IMR-90 (cell line): ENCODE data around the gene GRAMD1A. TPM values are rescaled to one million over a fixed set of nuclear protein-coding genes. Genes with fewer than 3 reads are reported as not detected.

Experiments
- ATAC-seq: fragments of 200-7000 bp; cut with Tn5 transposase; 2 replicates; pipeline ENCODE4 v1.9.1; 2020; ENCODE audit warnings: low read depth, mild to moderate bottlenecking, moderate library complexity
- BruUV-seq: library from RNA; stranded (reverse); fragments of 400-500 nt; replicated peaks from 2 replicates; lab custom pipeline; 2021; lab: Mats Ljungman, UMichigan
- CTCF ChIA-PET: fragments of 300-600 bp; formaldehyde crosslinking; extraction: SDS; loops from one replicate; lab custom pipeline; 2021; ENCODE audit warnings: antibody characterized with exemption; lab: Yijun Ruan, JAX
- POLR2A ChIA-PET: fragments of 300-600 bp; sonication (Branson Sonifier 250); formaldehyde crosslinking; loops from one replicate; lab custom pipeline; 2022; ENCODE audit warnings: antibody characterized with exemption; ENCODE audit not compliant: unreplicated experiment; lab: Charles Lee
- DNase-seq: peaks from one replicate; pipeline ENCODE4 v3.0.0; 2013
- H2AFZ ChIP-seq: replicated peaks from 2 replicates; pipeline ENCODE3; 2013; ENCODE audit warnings: low read length, mild to moderate bottlenecking; ENCODE audit not compliant: poor library complexity
- H2AK5ac ChIP-seq: 2 replicates; pipeline ENCODE4 v1.6.1; 2013; ENCODE audit warnings: low read depth, low read length, inconsistent platforms
- H2AK9ac ChIP-seq: replicated peaks from 2 replicates; pipeline ENCODE3; 2013; ENCODE audit warnings: mild to moderate bottlenecking, low read depth, low read length, moderate library complexity; ENCODE audit not compliant: poor library complexity
- H2BK120ac ChIP-seq: 2 replicates; pipeline ENCODE4 v1.6.1; 2013; ENCODE audit warnings: low read depth, low read length, inconsistent platforms
- H2BK15ac ChIP-seq: 3 replicates; pipeline ENCODE4 v1.6.1; 2013; ENCODE audit warnings: low read depth, low read length, inconsistent platforms
- H2BK20ac ChIP-seq: 2 replicates; pipeline ENCODE4 v1.6.1; 2013; ENCODE audit warnings: low read depth, mild to moderate bottlenecking, inconsistent platforms, low read length, moderate library complexity
- H2BK5ac ChIP-seq: 2 replicates; pipeline ENCODE4 v1.6.1; 2013; ENCODE audit warnings: mild to moderate bottlenecking, low read depth, low read length, inconsistent platforms; ENCODE audit not compliant: poor library complexity, severe bottlenecking
- H3K14ac ChIP-seq: replicated peaks from 2 replicates; pipeline ENCODE4 v1.6.1; 2013; ENCODE audit warnings: low read depth, low read length, inconsistent platforms
- H3K18ac ChIP-seq: 2 replicates; pipeline ENCODE4 v1.6.1; 2013; ENCODE audit warnings: low read depth, low read length, control low read depth
- H3K23ac ChIP-seq: 2 replicates; pipeline ENCODE4 v1.6.1; 2013; ENCODE audit warnings: low read depth, low read length, inconsistent platforms
- H3K27ac ChIP-seq: 2 replicates; pipeline ENCODE4 v1.5.1; 2013; ENCODE audit warnings: mild to moderate bottlenecking, control low read depth, low read length; ENCODE audit not compliant: insufficient read depth
- H3K27me3 ChIP-seq: 2 replicates; pipeline ENCODE4 v1.6.1; 2013; ENCODE audit warnings: low read length; ENCODE audit not compliant: control insufficient read depth, insufficient read depth
- H3K36me3 ChIP-seq: 2 replicates; pipeline ENCODE4 v1.6.1; 2013; ENCODE audit warnings: low read length, mixed read lengths; ENCODE audit not compliant: control insufficient read depth, insufficient read depth
- H3K4ac ChIP-seq: 2 replicates; pipeline ENCODE4 v1.6.1; 2013; ENCODE audit warnings: low read depth, low read length, inconsistent platforms
- H3K4me1 ChIP-seq: 2 replicates; pipeline ENCODE4 v1.6.1; 2013; ENCODE audit warnings: low read length, mixed read lengths; ENCODE audit not compliant: control insufficient read depth, insufficient read depth
- H3K4me2 ChIP-seq: 2 replicates; pipeline ENCODE4 v1.6.1; 2013; ENCODE audit warnings: low read depth, mild to moderate bottlenecking, control low read depth, low read length, moderate library complexity
- H3K4me3 ChIP-seq: 2 replicates; pipeline ENCODE4 v1.5.1; 2013; ENCODE audit warnings: low read depth, mild to moderate bottlenecking, control low read depth, low read length, moderate library complexity; ENCODE audit not compliant: insufficient read depth
- H3K56ac ChIP-seq: 2 replicates; pipeline ENCODE4 v1.6.1; 2013; ENCODE audit warnings: low read length, inconsistent platforms; ENCODE audit not compliant: insufficient read depth; ENCODE audit errors: extremely low read depth
- H3K79me1 ChIP-seq, 2 experiments: 2 replicates each; pipeline ENCODE4 v1.6.1; 2013; ENCODE audit warnings: low read length in 2 of 2, inconsistent platforms in 1 of 2, low read depth in 1 of 2
- H3K9ac ChIP-seq: 2 replicates; pipeline ENCODE4 v1.6.1; 2013; ENCODE audit warnings: low read depth, low read length, control low read depth
- H3K9me1 ChIP-seq: 2 replicates; pipeline ENCODE4 v1.6.1; 2013; ENCODE audit warnings: low read length, inconsistent platforms; ENCODE audit not compliant: insufficient read depth
- H3K9me3 ChIP-seq: 2 replicates; pipeline ENCODE4 v1.6.1; 2013; ENCODE audit warnings: low read length; ENCODE audit not compliant: control insufficient read depth, insufficient read depth
- H4K20me1 ChIP-seq: 2 replicates; pipeline ENCODE4 v1.6.1; 2013; ENCODE audit warnings: low read length, inconsistent platforms; ENCODE audit not compliant: insufficient read depth
- H4K5ac ChIP-seq: 2 replicates; pipeline ENCODE4 v1.6.1; 2013; ENCODE audit warnings: mild to moderate bottlenecking, low read depth, low read length, control low read depth
- H4K8ac ChIP-seq, 2 experiments: 2 replicates each; pipeline ENCODE4 v1.6.1; 2013; ENCODE audit warnings: low read depth in 2 of 2, low read length in 2 of 2, control low read depth in 1 of 2, inconsistent platforms in 1 of 2
- H4K91ac ChIP-seq: 2 replicates; pipeline ENCODE4 v1.6.1; 2013; ENCODE audit warnings: low read depth, low read length, inconsistent platforms; ENCODE audit not compliant: insufficient read depth
- BHLHE40 ChIP-seq: fragments of 150-350 bp; IDR thresholded peaks from 2 replicates; pipeline ENCODE4 v1.6.1; 2016; ENCODE audit warnings: mild to moderate bottlenecking, low read depth, low read length
- CHD1 ChIP-seq: IDR thresholded peaks from 2 replicates; pipeline ENCODE4 v1.6.1; 2012; ENCODE audit warnings: low read depth, low read length, improper control_type of control experiment
- FOS ChIP-seq: fragments of 150-350 bp; IDR thresholded peaks from 2 replicates; pipeline ENCODE4 v1.6.1; 2016; ENCODE audit warnings: low read depth, low read length
- MAZ ChIP-seq: IDR thresholded peaks from 2 replicates; pipeline ENCODE4 v1.6.1; 2012; ENCODE audit warnings: low read depth, mild to moderate bottlenecking, low read length, improper control_type of control experiment, moderate library complexity, borderline replicate concordance
- MXI1 ChIP-seq: IDR thresholded peaks from 2 replicates; pipeline ENCODE4 v1.6.1; 2012; ENCODE audit warnings: low read depth, mild to moderate bottlenecking, low read length, moderate library complexity, borderline replicate concordance
- NFE2L2 ChIP-seq: fragments of 150-350 bp; IDR thresholded peaks from 2 replicates; pipeline ENCODE4 v1.6.1; 2016; ENCODE audit warnings: low read depth, mild to moderate bottlenecking, low read length
- POLR2A ChIP-seq: IDR thresholded peaks from 2 replicates; pipeline ENCODE4 v1.6.1; 2012; ENCODE audit warnings: mild to moderate bottlenecking, low read depth, low read length
- RAD21 ChIP-seq: IDR thresholded peaks from 2 replicates; pipeline ENCODE4 v1.6.1; 2012; ENCODE audit warnings: low read length, improper control_type of control experiment
- RCOR1 ChIP-seq: IDR thresholded peaks from 2 replicates; pipeline ENCODE4 v1.6.1; 2012; ENCODE audit warnings: mild to moderate bottlenecking, low read length, improper control_type of control experiment; ENCODE audit not compliant: insufficient replicate concordance
- RFX5 ChIP-seq: IDR thresholded peaks from 2 replicates; pipeline ENCODE4 v1.8.0; 2012; ENCODE audit warnings: low read depth, mild to moderate bottlenecking, low read length, moderate library complexity
- SMC3 ChIP-seq: fragments of 150-350 bp; IDR thresholded peaks from 2 replicates; pipeline ENCODE4 v1.6.1; 2016; ENCODE audit warnings: low read depth, mild to moderate bottlenecking, antibody characterized with exemption, low read length, moderate library complexity
- WGBS, 2 experiments: methylation state at CpG; one replicate each; pipeline versions ENCODE4 v1.1.5 to v1.1.7; 2013; ENCODE audit warnings: missing lambda C conversion rate in 2 of 2; ENCODE audit not compliant: insufficient read length in 1 of 2; ENCODE audit errors: extremely low coverage in 2 of 2; 5-methylcytosine and 5-hydroxymethylcytosine counted together
- dilution Hi-C: fragments of 300-500 bp; cut with HindIII; formaldehyde crosslinking; loops from one replicate; pipeline ENCODE4 v1.14.3; 2018; ENCODE audit warnings: low sequenced_read_pairs; ENCODE audit not compliant: unreplicated experiment
- in situ Hi-C: fragments of 300-500 bp; cut with MboI; formaldehyde crosslinking; loops from 3 replicates; pipeline ENCODE4 v1.14.3; 2019; ENCODE audit warnings: low sequenced_read_pairs, inconsistent platforms, mixed read lengths
- intact Hi-C: fragments of 100-400 bp; cut with micrococcal nuclease; formaldehyde crosslinking; loops from 2 replicates; pipeline ENCODE4 v1.10.0; 2022
- polyA plus RNA-seq, 3 experiments: library from polyadenylated mRNA; depleted of rRNA; stranded (reverse); fragments of >200 nt; gene quantifications; 2 replicates each; pipeline ENCODE4 v1.2.3, GENCODE V29; 2012; ENCODE audit warnings: low replicate concordance in 1 of 3
- total RNA-seq: library from RNA; depleted of rRNA; stranded (reverse); fragments of >200 nt; gene quantifications from 2 replicates; pipeline ENCODE4 v1.2.3, GENCODE V29; 2012
- TF ChIP-seq, protein P1 (sequence below): fragments of 150-350 bp; IDR thresholded peaks from 2 replicates; pipeline ENCODE4 v1.6.1; 2017; ENCODE audit warnings: mild to moderate bottlenecking, antibody characterized with exemption, low read length, low read depth
- TF ChIP-seq, protein P2 (sequence below): fragments of 150-350 bp; IDR thresholded peaks from 2 replicates; pipeline ENCODE4 v1.6.1; 2016; ENCODE audit warnings: low read depth, mild to moderate bottlenecking, low read length, moderate library complexity, borderline replicate concordance
- TF ChIP-seq, protein P3 (sequence below): conservative IDR thresholded peaks from 2 replicates; pipeline ENCODE4 v1.5.1; 2012; ENCODE audit warnings: mild to moderate bottlenecking, low read depth, low read length, improper control_type of control experiment

Gene GRAMD1A
- total and polyA plus RNA-seq, 2 of the 4 experiments (the other 2 are of a cell fraction): 11.1 to 63.0 TPM

DNA sequence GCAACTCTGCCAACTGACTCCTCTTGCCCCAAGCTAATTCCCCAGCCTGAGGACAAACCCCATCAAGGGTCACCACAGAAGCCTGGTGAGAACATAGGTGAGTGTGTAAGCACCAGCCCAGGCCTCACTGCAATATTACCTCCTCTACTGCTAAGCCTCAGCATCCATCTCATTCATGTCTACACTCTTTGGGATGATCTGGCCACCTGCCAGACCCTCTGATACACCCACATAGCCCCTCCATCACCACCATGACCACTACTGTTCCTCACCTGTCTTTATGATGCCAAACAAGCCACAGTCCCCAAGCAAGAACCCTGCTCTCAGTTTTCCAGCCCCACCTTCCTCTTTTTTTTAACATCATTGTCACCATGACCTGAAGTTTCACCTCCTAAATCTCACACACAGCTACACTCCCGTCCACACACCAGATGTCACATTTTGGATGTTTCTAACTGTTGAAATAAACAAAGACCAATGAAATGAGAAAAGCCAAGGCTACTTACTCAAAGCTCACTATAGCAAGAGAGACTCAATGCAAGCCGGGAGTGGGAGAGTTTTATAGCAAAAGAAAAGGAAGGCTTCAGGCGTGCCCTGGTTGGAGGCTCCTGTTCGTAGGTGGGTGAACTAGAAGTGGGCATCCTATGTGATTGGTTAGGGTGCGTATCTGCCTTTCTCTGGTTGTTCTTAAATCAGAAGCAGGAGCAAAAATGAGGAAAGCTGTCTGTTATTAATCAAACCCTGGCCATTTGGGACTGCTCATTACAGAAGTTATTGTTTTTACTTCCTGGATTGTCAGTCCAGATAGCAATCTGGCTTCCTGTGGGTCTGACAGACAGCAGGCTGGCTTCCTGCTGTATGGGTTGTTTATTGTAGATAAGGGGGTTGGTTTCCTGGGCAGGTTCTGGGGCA, 38.1 kb upstream of the GRAMD1A start:
- Histone ChIP-seq H2AK9ac (peak overlapping the region; percentile 33), H4K5ac (no peak overlapping the region), H2BK5ac (no peak overlapping the region), H3K4me1 (peaks cover 3% of the 10 kb centered on the region), H3K23ac (peak overlapping the region; percentile 84), H2BK120ac (no peak overlapping the region; the same call in 1 of the 2 replicates), H3K9me1 (peaks cover 20% of the 10 kb centered on the region), H3K4me2 (peak overlapping the region; percentile 90), H2BK15ac (no peak overlapping the region), H3K9me3 (peaks cover 34% of the 10 kb centered on the region), H4K91ac (no peak overlapping the region; the same call in 1 of the 2 replicates), H3K18ac (no peak overlapping the region), H2AFZ (peak overlapping the region; percentile 39), H3K79me1 (peaks cover 39 to 55% of the 10 kb centered on the region in 2 experiments), H3K27ac (no peak overlapping the region), H2AK5ac (peak overlapping the region; percentile 8; the same call in 1 of the 2 replicates), H4K8ac (no peak overlapping the region), H3K14ac (peak overlapping the region; percentile 45; the same call in 1 of the 2 replicates), H3K56ac (no peak overlapping the region), H3K4me3 (0 out of 2 replicates have a peak overlapping the region, but pooled peaks have one; percentile 9), H4K20me1 (peaks cover 26% of the 10 kb centered on the region), H3K36me3 (peaks cover 29% of the 10 kb centered on the region), H3K27me3 (no peaks in the 10 kb centered on the region), H2BK20ac (no peak overlapping the region), H3K4ac (peak overlapping the region; percentile 51; the same call in 1 of the 2 replicates), H3K9ac (no peak overlapping the region)
- DNase-seq (peak; percentile 16), ATAC-seq (no peak)
- WGBS, 2 experiments: 80% methylated on average over 2 of the region's 5 CpGs; no CpG with 5 or more reads in 1 of the 2 experiments
- in situ Hi-C loops (no loop called here), dilution Hi-C loops (no loop called here), intact Hi-C loops (no loop called here)
- CTCF ChIA-PET: no interaction called here
- POLR2A ChIA-PET: no interaction called here
- no TSS peak for BruUV-seq
- TF ChIP-seq FOS (no peak), CHD1 (no peak), MAZ (no peak), RAD21 (no peak), BHLHE40 (no peak), POLR2A (no peak), MXI1 (no peak), SMC3 (no peak), NFE2L2 (no peak), RFX5 (no peak), RCOR1 (no peak)
- TF ChIP-seq, protein P1, sequence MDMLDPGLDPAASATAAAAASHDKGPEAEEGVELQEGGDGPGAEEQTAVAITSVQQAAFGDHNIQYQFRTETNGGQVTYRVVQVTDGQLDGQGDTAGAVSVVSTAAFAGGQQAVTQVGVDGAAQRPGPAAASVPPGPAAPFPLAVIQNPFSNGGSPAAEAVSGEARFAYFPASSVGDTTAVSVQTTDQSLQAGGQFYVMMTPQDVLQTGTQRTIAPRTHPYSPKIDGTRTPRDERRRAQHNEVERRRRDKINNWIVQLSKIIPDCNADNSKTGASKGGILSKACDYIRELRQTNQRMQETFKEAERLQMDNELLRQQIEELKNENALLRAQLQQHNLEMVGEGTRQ: no peak
- TF ChIP-seq, protein P2, sequence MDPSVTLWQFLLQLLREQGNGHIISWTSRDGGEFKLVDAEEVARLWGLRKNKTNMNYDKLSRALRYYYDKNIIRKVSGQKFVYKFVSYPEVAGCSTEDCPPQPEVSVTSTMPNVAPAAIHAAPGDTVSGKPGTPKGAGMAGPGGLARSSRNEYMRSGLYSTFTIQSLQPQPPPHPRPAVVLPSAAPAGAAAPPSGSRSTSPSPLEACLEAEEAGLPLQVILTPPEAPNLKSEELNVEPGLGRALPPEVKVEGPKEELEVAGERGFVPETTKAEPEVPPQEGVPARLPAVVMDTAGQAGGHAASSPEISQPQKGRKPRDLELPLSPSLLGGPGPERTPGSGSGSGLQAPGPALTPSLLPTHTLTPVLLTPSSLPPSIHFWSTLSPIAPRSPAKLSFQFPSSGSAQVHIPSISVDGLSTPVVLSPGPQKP: no peak
- TF ChIP-seq, protein P3, sequence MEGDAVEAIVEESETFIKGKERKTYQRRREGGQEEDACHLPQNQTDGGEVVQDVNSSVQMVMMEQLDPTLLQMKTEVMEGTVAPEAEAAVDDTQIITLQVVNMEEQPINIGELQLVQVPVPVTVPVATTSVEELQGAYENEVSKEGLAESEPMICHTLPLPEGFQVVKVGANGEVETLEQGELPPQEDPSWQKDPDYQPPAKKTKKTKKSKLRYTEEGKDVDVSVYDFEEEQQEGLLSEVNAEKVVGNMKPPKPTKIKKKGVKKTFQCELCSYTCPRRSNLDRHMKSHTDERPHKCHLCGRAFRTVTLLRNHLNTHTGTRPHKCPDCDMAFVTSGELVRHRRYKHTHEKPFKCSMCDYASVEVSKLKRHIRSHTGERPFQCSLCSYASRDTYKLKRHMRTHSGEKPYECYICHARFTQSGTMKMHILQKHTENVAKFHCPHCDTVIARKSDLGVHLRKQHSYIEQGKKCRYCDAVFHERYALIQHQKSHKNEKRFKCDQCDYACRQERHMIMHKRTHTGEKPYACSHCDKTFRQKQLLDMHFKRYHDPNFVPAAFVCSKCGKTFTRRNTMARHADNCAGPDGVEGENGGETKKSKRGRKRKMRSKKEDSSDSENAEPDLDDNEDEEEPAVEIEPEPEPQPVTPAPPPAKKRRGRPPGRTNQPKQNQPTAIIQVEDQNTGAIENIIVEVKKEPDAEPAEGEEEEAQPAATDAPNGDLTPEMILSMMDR: no peak
